GM12892 (cell line): Measurements from ENCODE around the gene KCNIP4.

ENCODE experiments used
- POLR2A ChIP-seq: IDR thresholded peaks from 2 replicates; pipeline ENCODE4 v1.6.1; 2011; ENCODE audit warnings: low read depth, low read length, control low read depth
- POLR2AphosphoS5 ChIP-seq: IDR thresholded peaks from 2 replicates; pipeline ENCODE4 v1.6.1; 2011; ENCODE audit warnings: low read depth, low read length, control low read depth
- TAF1 ChIP-seq: IDR thresholded peaks from 2 replicates; pipeline ENCODE4 v1.6.1; 2011; ENCODE audit warnings: low read depth, mild to moderate bottlenecking, control low read depth, low read length, borderline replicate concordance

DNA sequence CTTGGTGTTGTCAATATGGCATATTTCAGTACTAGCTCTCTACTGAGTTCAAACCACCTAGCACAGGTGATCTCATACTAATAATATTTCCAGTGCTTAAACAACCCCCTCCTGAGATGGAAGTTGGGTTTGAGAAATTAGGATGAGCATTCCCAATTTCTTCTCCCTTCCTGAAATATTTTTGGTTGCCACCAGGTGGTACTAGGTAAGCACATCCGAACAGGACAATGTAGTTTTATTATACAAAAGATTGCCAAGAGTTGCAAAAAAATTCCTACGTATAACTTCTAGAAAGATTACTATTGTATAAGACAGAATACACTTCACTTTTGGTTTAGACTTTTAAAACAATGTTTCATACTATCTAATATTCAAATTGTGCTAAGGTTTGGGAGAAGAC is 763.8 kb downstream of the KCNIP4 start:
- TF ChIP-seq POLR2A (no peak), TAF1 (no peak), POLR2AphosphoS5 (no peak)
